GM21390 (cell line): Measurements from ENCODE around the gene HOXA9.

ENCODE experiments used
- ATAC-seq: cut with Tn5 transposase; IDR thresholded peaks from one replicate; pipeline ENCODE4 v1.9.1; 2021; ENCODE audit not compliant: unreplicated experiment

The HOXA9 gene

DNA sequence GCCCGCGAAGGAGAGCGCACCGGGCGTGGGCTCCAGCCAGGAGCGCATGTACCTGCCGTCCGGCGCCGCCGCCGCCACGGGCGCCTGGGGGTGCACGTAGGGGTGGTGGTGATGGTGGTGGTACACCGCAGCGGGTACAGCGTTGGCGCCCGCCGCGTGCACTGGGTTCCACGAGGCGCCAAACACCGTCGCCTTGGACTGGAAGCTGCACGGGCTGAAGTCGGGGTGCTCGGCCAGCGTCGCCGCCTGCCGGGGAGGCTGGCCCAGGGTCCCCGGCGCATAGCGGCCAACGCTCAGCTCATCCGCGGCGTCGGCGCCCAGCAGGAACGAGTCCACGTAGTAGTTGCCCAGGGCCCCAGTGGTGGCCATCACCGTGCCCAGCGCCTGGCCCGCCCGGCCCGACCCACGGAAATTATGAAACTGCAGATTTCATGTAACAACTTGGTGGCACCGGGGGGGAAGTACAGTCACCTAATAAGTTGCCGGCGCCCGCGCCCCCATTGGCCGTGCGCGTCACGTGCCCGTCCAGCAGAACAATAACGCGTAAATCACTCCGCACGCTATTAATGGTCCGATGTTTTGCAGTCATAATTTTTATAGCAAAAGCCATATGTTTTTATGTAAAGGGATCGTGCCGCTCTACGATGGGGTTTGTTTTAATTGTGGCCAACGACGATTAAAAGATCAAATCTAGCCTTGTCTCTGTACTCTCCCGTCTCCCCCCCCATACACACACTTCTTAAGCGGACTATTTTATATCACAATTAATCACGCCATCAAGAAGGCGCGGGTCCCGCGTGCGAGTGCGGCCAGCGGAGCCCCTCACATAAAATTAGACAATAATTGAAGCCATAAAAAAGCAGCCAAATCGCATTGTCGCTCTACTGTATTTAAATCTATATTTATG lies at the start of gene HOXA9:
Gene HOXA9 (minus strand): TSS at position 449 of the 907 bp plus-strand sequence. CDS start 80 bp downstream, at position 369.
- no peak for ATAC-seq

DNA sequence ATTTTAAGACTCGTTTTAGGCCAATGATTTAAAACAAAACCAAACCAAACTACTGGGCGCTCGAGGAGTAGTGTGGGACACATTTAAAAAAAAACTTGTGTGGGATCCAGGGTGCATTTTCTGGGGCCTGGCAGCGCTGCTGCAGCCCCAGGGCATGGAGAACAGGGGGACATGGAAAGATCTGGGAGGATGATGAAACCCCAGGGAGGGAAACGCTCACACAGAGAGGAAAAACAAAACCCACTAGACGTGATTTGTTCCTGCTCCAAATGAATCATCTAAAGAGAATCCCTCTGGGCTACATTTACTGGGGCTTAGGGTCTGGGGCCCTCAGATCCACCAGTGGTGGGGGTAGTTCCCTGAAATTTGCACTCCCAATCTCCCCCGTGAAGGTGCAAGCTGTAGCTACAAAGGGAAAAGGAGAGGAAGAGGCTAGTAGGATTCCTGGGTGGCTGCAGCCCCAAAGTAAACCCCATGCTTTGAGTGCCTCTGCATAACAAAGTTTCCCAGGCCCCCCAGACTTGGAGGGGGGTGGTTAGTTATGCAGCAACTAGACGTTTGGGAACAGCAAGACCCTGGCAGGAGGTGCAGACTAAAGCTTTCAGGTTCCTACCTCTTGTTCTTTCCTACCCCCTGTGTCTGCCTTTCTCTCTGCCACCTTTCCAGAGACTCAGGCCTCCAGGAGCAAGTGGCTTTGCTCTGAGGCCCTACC lies 49.1 kb upstream of the HOXA9 start:
- ATAC-seq = no peak

DNA sequence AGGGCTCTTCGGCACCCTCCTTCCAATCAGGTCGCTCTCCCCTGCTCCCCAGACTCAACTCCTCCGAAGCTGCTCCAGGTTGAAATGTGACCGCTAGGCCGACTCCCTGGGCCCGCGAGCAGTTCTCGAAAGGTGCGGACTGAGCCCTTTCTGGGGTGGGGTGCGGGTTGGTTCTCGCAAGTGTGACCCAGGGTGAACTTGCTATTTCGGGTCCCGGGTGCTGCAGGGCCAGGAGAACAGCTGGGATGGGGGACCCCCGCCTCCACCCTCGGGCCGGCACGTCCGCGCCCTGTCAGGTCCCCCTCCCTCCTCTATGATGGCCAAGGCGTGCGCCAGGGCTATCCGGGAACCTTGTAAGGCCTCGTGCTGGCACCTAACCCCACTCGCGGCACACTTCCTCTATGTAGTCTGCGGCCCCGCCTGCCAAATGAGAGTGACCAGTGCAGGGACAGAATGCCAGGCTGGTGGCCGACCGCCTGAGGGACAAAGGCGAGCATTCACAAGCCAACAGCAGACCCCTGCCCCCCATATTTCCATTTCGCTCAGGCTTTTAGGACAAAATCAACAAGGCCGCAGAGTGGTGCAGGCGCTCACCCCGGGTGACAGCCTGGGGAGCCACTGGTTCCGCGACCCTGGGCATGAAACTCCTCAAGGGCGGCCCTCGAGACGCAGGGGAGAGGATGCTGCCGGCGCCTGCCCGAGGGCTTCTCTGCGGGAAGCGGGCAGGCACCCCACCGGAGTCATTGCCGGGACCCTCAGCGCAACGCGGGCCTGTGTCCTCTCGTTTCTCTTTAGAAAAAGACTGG lies 48.3 kb upstream of the HOXA9 start:
- no peak for ATAC-seq

DNA sequence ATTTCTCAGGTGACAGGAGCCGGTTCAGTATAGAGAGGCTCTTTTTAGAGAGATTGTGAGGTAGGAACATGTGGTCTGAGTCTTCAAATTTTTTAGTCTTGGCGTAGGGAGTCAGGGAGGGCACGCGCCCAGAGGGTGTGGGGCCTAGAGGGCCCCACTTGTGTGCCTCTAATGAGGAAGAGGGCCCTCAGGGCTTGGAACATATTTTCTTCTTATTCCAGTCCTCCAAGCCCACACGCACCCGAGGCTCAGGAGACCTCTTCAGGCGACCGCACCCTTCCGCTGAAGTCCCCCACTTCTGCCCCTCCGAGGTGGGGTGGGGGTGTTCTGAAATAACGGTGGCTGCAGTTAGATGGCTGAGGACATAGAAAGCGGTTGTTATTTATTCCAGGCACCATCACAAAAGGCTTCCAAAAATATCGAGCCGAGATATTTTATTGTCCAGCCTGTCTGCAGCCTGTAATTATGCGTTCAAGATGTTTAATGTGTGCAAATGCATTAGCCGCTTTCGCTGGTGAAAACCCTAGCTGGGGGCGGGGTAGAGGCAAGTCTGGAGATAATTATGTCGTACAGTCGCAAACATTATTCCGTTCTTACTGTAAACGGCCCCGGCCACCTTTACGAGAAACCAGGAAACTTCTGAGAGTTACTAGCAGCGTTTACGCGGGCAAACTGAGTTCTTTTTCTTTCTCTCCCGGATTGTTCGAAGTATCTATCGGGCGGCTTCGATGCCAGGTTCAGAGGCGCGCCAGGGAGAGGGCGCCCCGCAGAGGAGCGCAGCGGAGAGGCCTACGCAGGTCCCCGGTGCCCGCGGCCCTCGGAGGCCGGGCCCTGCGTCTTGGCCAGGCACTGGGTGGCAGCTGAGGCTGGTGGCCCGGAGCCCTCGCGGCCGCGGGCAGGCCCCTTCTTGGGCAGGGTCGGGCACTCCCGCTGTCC lies 47.4 kb upstream of the HOXA9 start:
- no peak for ATAC-seq

DNA sequence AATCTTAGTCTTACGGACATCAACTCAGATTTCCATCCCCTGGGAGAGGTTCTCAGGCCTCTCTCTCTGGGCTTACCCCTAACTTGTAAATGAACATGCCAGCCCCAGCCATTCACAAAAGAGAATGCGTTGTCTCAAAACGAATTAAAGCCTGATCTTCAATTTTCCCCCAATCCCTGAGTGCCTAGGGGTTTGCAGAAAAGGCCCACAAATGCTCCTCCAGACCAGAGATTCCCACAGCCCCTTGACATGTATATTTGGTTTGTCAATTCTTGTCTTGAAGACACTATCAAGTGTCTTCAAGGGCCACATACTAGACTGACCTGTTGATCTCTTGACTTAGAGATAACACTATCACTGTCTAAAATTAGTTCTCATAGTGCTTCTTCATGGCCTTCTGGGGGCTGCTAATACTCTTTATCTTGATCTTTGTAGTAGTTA lies 46.4 kb upstream of the HOXA9 start:
- no peak for ATAC-seq

DNA sequence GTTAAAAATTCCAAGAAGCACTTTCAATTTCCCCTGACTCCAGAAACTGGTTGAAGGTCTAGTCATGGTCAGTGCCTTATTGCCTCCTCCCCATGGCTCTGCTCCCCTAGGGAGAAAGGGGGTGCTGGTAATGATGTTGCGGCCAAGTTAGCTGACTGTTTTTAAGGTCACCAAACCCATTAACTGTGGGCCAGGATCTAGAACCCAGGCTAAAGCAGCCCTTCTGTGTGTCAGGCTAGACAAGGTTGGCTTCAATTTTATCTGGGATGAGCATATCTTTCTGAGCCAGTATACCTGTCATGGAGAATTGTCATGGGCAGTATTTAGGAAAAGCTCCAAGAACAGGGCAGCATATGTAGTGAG lies 45.7 kb upstream of the HOXA9 start:
- ATAC-seq = no peak

DNA sequence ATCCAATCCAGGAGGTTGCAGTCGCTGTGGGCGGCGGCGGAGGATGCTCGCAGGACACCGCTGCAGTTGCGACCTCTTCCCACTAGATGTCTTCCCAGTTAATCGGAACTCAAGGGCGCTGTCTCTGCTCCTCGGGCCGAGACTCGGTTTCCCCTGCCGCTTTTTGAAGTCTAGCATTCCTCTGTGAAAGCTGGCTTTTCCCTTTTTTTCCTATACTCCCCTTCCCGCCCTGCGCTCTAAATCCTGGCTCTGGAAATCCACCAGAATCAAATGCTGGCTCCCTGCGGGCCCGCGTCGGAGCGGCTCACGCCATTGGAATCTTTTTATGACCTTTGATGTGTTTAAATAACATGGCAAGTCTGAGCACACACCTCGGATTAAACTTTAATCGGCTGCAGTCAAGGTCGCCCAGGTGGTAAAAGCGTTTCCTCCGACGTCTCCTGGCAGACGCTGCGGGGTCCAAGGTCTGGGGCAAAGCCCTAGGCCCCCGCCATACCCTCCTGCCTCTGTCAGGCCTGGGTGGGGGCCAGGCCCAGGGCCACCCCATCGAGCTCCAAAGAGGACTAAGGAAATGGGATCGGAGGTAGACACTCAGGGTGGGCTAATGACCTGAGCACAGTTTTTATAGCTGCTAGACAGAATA lies 45.2 kb upstream of the HOXA9 start:
- no peak for ATAC-seq

DNA sequence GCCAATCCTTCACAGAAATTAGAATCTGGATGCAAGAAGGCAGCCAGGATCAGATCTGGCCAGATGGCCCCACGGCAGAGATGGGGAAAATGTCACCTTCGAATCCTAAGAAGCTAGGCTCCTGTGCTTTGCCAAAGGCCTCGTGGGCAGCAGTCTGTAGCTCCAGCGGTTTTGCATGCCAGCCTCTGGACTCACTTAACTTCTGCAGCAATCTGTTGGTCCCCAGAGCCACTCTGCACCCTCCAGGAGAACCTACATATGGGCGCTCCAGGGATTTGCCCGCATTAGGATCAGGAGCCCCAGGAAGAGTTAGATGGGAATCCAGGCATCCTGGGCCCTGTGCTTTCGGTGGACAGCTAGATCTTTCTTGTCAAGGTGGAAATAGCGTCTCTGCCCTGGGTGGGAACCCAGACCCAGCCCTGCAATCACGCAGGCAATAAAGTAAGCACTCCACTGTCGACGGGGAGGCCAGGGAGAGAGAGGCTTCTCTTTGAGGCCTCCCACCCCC lies 44.6 kb upstream of the HOXA9 start:
- no peak for ATAC-seq

DNA sequence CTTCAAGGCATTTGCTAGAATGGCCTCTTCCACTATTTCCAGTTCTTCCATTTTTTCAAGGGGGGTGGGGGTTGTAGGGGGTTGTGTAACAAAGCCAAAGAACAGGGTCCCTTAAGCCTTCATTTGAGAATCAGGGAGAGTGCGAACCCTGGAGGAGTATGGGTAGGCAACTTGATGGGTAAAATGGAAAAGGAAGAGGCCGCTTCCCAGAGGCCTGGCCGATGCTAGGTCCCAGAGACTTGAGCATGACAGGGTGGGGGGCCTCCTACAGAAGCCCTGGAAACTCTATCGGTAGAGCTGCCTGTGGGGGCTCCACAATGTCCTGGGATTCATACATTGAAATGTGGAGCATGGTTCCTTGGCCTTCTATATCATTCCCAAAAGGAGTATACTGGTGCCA lies 43.7 kb upstream of the HOXA9 start:
- no peak for ATAC-seq

DNA sequence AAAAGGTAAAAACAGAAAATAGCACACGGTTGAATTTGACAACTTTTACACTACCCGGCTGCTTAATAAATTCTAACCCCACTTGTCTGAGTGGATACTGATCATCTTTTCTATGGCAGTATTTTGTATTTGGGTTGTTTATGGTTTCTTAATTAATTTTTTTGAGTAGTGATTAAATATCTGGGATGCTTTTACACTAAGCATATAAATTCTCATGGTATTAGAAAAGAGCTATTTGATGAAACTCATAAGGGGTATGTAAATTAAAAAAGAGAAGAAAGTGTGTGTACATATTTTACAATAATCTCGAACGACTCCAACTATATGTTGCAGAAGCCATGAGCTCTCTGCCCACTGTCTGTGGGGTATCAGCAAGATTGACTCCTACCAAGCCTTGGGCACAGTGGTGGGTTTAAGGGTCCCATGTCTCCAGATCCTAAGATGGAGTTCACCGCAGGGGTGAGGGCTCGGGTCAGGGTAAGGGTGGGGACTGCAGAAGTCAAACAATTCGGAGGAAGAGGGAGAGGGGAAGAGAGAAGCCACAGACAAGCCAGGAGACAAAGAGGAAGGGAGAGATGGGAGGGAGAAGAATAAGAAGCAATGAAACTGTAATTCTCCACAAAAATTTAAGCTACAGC lies 42.1 kb upstream of the HOXA9 start:
- no peak for ATAC-seq

DNA sequence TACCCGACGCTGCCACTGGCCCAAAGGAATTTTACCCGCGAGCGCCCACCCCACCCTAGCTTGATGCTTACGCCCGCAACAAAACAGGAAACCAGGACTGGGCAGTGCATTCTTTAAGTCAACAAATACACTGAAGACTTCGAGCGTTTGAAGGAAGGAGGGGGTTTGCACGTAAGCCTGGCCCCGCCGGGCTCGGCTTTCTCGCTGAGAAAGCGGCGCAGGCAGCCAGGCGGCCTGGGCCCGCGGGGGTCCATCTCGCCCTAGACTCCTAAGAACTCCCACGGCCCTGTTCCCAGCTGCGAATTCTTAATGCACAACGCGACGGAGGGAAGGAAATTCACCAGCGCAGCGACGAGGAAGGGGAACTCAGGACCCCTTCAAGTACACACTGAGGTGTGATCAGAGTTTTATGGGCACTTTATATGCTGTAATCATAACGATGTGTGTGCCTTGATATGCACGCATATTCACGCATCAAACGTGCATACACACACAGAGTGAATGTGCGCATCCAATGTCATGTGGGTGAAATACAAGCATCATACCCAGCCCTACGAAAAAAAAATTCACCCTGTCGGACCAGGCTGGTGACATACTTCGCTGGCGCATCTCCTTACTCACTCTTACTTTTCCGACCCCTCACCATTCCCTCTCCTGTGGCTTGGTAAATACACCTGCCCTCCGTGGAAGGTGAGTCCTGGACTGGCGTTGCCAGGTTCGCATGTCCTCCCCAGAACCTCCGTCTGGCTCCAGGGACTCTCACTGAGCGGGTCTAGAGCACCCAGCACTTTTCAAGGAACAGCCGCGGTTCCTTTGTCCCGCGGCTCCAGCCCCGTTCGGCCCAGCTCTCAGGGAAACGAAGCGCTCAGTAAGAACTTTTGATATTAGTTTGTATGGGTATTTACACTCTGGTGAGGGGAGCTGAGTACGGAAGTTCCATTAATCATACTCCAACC lies 40.3 kb upstream of the HOXA9 start:
- ATAC-seq = no peak

DNA sequence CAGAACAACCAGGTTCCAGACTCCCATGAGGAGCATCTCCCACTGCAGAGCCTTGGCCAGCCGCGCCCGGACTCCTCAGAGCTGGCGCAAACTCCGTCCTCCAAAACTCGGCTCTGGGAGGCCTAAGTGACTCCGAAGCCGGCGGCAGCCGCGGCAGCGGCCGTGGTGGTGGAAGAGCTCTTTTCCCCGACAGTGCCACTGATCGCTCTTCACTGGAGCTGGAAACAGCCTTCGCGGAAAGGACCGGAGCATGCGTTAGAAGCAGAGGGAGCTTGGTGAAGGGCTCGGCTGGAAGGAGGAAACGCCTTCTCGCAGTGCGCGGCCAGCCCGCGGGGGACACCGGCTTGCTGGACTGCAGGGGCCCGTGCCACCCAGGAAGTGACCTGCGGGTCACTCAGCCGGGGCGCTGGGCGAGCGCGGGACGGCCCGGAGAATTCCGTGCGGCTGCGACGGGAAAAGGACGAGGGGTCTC lies 39.5 kb upstream of the HOXA9 start:
- ATAC-seq = no peak

DNA sequence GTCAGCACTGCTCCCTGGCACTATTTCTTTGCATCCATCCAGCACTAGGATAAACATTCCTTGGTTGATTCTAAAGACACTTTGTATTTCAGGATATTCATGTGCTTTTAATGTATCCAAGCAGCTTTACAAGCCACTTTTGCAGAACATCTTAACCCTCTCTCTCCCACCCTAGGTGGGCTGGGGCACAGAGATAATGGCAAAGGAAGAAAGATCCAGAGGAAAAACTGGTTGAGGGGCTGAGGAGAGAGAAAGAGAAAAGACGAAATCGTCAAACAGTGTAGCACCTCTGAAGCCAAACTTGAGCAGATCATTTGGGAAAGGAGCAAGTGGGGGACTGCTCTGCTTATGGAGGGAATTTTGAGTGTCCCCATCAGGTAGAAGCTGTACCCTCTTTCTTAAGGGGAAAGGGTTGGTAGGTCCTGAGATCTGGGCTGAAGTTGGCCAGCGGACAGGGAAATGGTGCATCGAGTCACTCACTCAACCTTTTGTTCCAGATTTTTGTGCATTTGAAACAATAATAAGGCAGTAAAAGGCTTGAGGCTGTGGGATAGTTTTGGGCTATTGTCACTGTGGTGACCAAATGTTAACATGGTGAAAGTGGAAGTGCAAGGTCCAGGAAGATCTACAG lies 38.7 kb upstream of the HOXA9 start:
- no peak for ATAC-seq

DNA sequence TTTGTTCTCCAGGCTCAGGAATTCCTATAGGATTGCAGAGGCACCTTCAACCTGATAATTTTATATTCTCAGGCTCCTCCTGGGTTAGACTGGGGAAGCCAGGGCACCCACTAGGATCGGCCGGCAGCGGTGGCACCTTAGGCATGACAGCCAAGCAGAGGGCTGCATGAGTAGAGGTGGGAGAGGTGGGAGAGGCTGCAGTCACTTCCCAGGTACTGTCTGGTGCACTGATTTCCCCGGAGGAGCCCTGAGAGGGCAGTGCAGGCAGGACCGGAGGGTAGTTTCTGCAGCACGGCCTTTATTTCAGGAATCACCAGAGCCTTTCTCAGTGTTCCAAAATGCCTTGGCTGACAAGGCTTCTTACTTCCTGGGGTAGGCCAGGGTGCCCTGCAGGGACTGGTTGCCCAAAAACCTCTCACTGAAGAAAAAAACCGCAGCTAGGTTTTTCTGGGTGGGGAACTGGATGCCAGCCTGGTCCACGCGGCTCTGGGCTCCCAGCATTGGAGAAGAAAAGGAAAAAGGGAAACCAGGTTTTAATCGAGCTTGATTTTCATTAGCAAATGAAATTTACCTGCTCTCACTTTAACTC lies 38.1 kb upstream of the HOXA9 start:
- ATAC-seq = no peak

DNA sequence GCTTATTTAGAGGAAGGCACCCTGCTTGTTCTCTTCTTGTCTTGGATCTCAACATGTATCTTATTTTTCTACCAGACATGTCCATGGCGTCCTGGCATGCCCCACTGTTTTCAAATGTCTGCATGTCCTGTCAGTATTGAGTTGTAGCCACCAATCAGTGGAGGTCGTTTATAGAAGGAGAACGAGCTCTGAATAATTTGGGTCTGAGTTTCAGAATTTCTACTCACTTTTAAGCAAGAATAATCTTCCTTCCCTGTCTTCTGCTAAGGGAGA lies 37.5 kb upstream of the HOXA9 start:
- ATAC-seq = no peak

DNA sequence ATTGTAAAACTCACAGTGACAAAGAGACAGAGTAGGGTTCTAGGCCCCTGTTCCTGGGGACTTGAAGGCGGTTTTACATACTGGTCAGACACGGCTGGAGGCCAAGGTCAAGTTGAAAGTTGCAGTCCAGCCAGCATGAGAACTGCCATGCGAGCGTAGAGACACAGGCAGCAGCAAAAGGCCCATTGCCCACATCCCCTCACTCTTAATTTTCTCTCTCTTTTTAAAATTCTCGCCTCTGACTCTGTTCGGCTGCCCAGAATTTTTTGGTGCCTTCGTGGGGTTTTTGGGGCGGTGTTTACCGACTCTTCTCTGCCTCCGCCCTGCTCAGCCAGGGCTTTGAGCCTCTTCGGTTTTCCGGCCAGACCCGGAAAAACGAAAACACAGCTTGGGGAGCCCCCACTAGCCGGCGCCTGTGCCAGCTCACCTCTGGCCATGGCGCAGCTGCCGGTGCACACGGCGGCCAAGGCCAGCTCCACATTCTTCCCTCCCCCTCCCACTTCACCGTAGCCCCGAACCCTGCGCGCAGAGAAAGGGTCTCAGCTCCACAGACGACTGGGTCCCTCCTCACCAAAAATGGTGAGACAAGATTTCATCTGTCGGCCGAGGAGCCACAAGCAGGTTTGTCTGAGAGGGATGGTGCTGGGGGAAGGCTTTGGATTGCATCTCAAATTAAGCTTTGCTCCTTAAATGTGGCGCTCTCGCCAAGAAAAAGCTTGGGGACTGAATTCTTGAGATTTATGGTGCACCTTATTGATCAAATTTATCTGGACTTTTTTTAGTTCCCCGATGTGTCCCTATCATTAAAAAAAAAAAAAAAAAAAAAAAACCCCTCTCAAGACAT lies 36.9 kb upstream of the HOXA9 start:
- ATAC-seq = no peak
